ENCODE data around the gene GARNL3.

DNA sequence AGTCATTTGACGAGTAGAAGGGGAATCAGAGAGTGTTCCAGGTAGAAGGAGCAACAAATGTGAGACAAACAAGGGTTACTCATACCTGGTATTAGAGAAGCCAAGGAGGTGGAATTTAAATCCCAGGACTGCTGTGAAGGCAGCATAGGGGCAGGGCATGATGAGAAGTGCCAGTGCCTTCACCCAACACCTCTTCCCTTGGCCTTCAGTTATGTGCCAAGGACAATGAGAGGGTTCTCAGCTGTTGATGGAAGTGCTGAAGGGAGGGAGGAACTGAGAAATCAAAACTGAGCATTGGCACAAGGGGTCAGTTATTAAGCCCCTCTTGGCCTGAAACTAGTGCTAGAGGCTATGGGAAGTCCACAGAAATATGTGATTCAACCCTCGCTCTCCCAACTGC is 50.3 kb downstream of the GARNL3 start:
- TF ChIP-seq, protein P1, sequence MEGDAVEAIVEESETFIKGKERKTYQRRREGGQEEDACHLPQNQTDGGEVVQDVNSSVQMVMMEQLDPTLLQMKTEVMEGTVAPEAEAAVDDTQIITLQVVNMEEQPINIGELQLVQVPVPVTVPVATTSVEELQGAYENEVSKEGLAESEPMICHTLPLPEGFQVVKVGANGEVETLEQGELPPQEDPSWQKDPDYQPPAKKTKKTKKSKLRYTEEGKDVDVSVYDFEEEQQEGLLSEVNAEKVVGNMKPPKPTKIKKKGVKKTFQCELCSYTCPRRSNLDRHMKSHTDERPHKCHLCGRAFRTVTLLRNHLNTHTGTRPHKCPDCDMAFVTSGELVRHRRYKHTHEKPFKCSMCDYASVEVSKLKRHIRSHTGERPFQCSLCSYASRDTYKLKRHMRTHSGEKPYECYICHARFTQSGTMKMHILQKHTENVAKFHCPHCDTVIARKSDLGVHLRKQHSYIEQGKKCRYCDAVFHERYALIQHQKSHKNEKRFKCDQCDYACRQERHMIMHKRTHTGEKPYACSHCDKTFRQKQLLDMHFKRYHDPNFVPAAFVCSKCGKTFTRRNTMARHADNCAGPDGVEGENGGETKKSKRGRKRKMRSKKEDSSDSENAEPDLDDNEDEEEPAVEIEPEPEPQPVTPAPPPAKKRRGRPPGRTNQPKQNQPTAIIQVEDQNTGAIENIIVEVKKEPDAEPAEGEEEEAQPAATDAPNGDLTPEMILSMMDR (conservative IDR thresholded peaks at IDR 0.05; ENCODE audit: low read length): no peak
- no peak for TF ChIP-seq EZH2phosphoT487 (IDR thresholded peaks at IDR 0.05; ENCODE audit: borderline replicate concordance, low read depth, low read length)

Measured in OCI-LY7 (cell line).